Smooth muscle cell (in vitro differentiated cells): ENCODE measurements around the gene MIAT. TPM values are rescaled to one million over a fixed set of nuclear protein-coding genes. Genes with fewer than 3 reads are reported as not detected.

ENCODE experiments used
- DNase-seq: peaks from one replicate; lab custom pipeline; 2025; ENCODE audit not compliant: unreplicated experiment; lab: John Stamatoyannopoulos, UW
- H2AFZ ChIP-seq: fragments of 200-600 bp; sonication (generic); 2 replicates; pipeline ENCODE4 v1.6.0; 2016; ENCODE audit warnings: antibody characterized with exemption, low read depth, mild to moderate bottlenecking
- H3F3A ChIP-seq: fragments of 200-600 bp; sonication (generic); 2 replicates; pipeline ENCODE4 v1.6.0; 2017; ENCODE audit warnings: antibody characterized with exemption, low read depth
- H3K27ac ChIP-seq: fragments of 200-600 bp; sonication (generic); 2 replicates; pipeline ENCODE4 v1.5.1; 2016; ENCODE audit warnings: low read depth, mild to moderate bottlenecking
- H3K27me3 ChIP-seq: fragments of 200-600 bp; sonication (generic); 2 replicates; pipeline ENCODE4 v1.6.1; 2016; ENCODE audit warnings: low read depth, mild to moderate bottlenecking
- H3K36me3 ChIP-seq: fragments of 200-600 bp; sonication (generic); 2 replicates; pipeline ENCODE4 v1.5.1; 2016; ENCODE audit warnings: low read depth
- H3K4me1 ChIP-seq: fragments of 200-600 bp; sonication (generic); 2 replicates; pipeline ENCODE4 v1.5.1; 2016; ENCODE audit warnings: low read depth
- H3K4me2 ChIP-seq: fragments of 200-600 bp; sonication (generic); 2 replicates; pipeline ENCODE4 v1.6.0; 2016; ENCODE audit warnings: mild to moderate bottlenecking
- H3K4me3 ChIP-seq: fragments of 200-600 bp; sonication (generic); 2 replicates; pipeline ENCODE4 v1.5.1; 2016; ENCODE audit warnings: mild to moderate bottlenecking
- H3K79me2 ChIP-seq: fragments of 200-600 bp; sonication (generic); 2 replicates; pipeline ENCODE4 v1.6.0; 2016; ENCODE audit warnings: low read depth, mild to moderate bottlenecking
- H3K9ac ChIP-seq: fragments of 200-600 bp; sonication (generic); 2 replicates; pipeline ENCODE4 v1.6.0; 2016; ENCODE audit warnings: low read depth
- H3K9me3 ChIP-seq: fragments of 200-600 bp; sonication (generic); replicated peaks from 2 replicates; pipeline ENCODE4 v1.5.1; 2016; ENCODE audit warnings: low read depth
- H4K20me1 ChIP-seq: fragments of 200-600 bp; sonication (generic); 2 replicates; pipeline ENCODE4 v1.6.0; 2016; ENCODE audit warnings: low read depth
- WGBS: methylation state at CpG from one replicate; pipeline ENCODE4 v1.1.7; 2016; ENCODE audit warnings: low lambda C conversion rate; 5-methylcytosine and 5-hydroxymethylcytosine counted together
- polyA plus RNA-seq: library from polyadenylated mRNA; unstranded; fragments of >200 nt; fragmentation: Nextera tagmentation; extraction: Ambion mirVana; gene quantifications from 2 replicates; pipeline ENCODE4 v1.2.1, GENCODE V29; 2016
- total RNA-seq: library from RNA; depleted of rRNA; stranded (reverse); fragments of >200 nt; gene quantifications from 2 replicates; pipeline ENCODE4 v1.2.3, GENCODE V29; 2014
- TF ChIP-seq, protein P1 (sequence below): fragments of 200-600 bp; sonication (generic); IDR thresholded peaks from 2 replicates; pipeline ENCODE4 v1.5.1; 2017; ENCODE audit warnings: borderline replicate concordance, mild to moderate bottlenecking, antibody characterized with exemption; ENCODE audit not compliant: insufficient read depth, poor library complexity, severe bottlenecking

MIAT gene
- total and polyA plus RNA-seq, 2 experiments from 2014 or later: 0.16 to 7.0 TPM

GRCh38 chr22:26679003-26679629 lies 21.7 kb downstream of the MIAT start:
- Histone ChIP-seq H3K4me3 (no peak overlapping the region), H3K27ac (no peak overlapping the region), H3K9me3 (no peaks in the 10 kb centered on the region), H3K79me2 (peaks cover 5% of the 10 kb centered on the region), H3K4me2 (no peak overlapping the region), H2AFZ (no peak overlapping the region), H3F3A (no peaks in the 10 kb centered on the region), H4K20me1 (peaks cover 14% of the 10 kb centered on the region), H3K9ac (no peak overlapping the region), H3K36me3 (no peaks in the 10 kb centered on the region), H3K27me3 (no peaks in the 10 kb centered on the region), H3K4me1 (peaks cover 12% of the 10 kb centered on the region)
- TF ChIP-seq, protein P1, sequence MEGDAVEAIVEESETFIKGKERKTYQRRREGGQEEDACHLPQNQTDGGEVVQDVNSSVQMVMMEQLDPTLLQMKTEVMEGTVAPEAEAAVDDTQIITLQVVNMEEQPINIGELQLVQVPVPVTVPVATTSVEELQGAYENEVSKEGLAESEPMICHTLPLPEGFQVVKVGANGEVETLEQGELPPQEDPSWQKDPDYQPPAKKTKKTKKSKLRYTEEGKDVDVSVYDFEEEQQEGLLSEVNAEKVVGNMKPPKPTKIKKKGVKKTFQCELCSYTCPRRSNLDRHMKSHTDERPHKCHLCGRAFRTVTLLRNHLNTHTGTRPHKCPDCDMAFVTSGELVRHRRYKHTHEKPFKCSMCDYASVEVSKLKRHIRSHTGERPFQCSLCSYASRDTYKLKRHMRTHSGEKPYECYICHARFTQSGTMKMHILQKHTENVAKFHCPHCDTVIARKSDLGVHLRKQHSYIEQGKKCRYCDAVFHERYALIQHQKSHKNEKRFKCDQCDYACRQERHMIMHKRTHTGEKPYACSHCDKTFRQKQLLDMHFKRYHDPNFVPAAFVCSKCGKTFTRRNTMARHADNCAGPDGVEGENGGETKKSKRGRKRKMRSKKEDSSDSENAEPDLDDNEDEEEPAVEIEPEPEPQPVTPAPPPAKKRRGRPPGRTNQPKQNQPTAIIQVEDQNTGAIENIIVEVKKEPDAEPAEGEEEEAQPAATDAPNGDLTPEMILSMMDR: peak; percentile 92
- 48% methylated on average over 9 of the region's 9 CpGs for WGBS
- peak; percentile 32 for DNase-seq

GRCh38 chr22:26680485-26680884 lies 23.1 kb downstream of the MIAT start:
- no peak for DNase-seq
- Histone ChIP-seq H3K27ac (no peak overlapping the region), H3K27me3 (no peaks in the 10 kb centered on the region), H3K4me3 (no peak overlapping the region), H3K79me2 (no peaks in the 10 kb centered on the region), H3K36me3 (no peaks in the 10 kb centered on the region), H3K9ac (no peak overlapping the region), H3K9me3 (no peaks in the 10 kb centered on the region), H2AFZ (no peak overlapping the region), H3K4me1 (peaks cover 10% of the 10 kb centered on the region), H4K20me1 (peaks cover 14% of the 10 kb centered on the region), H3F3A (no peaks in the 10 kb centered on the region), H3K4me2 (no peak overlapping the region)
- TF ChIP-seq, protein P1: no peak
- 100% methylated on average over 3 of the region's 3 CpGs for WGBS

DNA sequence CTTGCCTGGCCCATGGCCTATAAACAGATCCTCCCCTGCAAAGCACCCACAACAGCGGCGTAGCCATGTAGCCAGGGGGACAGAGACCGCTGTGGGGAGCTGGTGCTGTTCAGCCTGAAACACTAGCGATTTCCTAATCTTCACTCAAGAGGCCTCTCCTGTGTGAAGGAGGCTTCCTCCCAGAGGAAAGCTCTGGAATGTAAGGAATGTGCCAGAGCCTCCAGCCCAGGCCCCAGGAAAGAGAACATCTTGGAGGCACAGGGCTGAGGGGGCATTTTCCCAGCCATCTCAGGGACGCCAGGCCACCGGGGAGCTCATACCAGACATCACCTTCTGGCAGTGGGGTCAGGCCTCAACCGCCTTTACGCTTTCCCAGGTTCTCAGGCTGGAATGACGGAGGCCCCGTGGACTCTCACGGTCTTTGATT lies 24.0 kb downstream of the MIAT start:
- no peaks in the 10 kb centered on the region for H3K27me3 ChIP-seq
- H3K4me3 ChIP-seq: no peak overlapping the region
- H3K9ac ChIP-seq: no peak overlapping the region
- H3K36me3 ChIP-seq: no peaks in the 10 kb centered on the region
- H3F3A ChIP-seq: no peaks in the 10 kb centered on the region
- H3K9me3 ChIP-seq: no peaks in the 10 kb centered on the region
- WGBS: 48% methylated on average over 11 of the region's 11 CpGs
- H4K20me1 ChIP-seq: peaks cover 14% of the 10 kb centered on the region
- no peak overlapping the region for H3K4me2 ChIP-seq
- H3K27ac ChIP-seq: no peak overlapping the region
- peaks cover 10% of the 10 kb centered on the region for H3K4me1 ChIP-seq
- H3K79me2 ChIP-seq: no peaks in the 10 kb centered on the region
- no peak overlapping the region for H2AFZ ChIP-seq
- TF ChIP-seq, protein P1: no peak
- DNase-seq: no peak

- H3K4me3 ChIP-seq: no peak overlapping the region
- no peak for DNase-seq
- no peak overlapping the region for H3K4me2 ChIP-seq
- H3K4me1 ChIP-seq: peaks cover 10% of the 10 kb centered on the region
- no peak overlapping the region for H2AFZ ChIP-seq
- H3K9me3 ChIP-seq: no peaks in the 10 kb centered on the region
- no peaks in the 10 kb centered on the region for H3K27me3 ChIP-seq
- TF ChIP-seq, protein P1: no peak
- peaks cover 9% of the 10 kb centered on the region for H4K20me1 ChIP-seq
- WGBS: 84% methylated on average over 2 of the region's 2 CpGs
- no peaks in the 10 kb centered on the region for H3F3A ChIP-seq
- no peak overlapping the region for H3K27ac ChIP-seq
- H3K79me2 ChIP-seq: no peaks in the 10 kb centered on the region
- H3K36me3 ChIP-seq: no peaks in the 10 kb centered on the region
- no peak overlapping the region for H3K9ac ChIP-seq
These were observed 26.8 kb downstream of the MIAT start for GRCh38 chr22:26684168-26684567.
